GM12891 (cell line): ENCODE results near the gene MAMSTR.

Source experiments
- POLR2A ChIP-seq: IDR thresholded peaks from 2 replicates; pipeline ENCODE4 v1.6.1; 2011; ENCODE audit warnings: low read depth, low read length, control low read depth
- POLR2AphosphoS5 ChIP-seq: IDR thresholded peaks from 2 replicates; pipeline ENCODE4 v1.6.1; 2011; ENCODE audit warnings: low read depth, low read length, control low read depth
- SPI1 ChIP-seq: IDR thresholded peaks from 2 replicates; pipeline ENCODE4 v1.6.1; 2011; ENCODE audit warnings: low read depth, low read length, control low read depth
- TAF1 ChIP-seq: IDR thresholded peaks from 2 replicates; pipeline ENCODE4 v1.6.1; 2011; ENCODE audit warnings: low read depth, low read length, control low read depth

DNA sequence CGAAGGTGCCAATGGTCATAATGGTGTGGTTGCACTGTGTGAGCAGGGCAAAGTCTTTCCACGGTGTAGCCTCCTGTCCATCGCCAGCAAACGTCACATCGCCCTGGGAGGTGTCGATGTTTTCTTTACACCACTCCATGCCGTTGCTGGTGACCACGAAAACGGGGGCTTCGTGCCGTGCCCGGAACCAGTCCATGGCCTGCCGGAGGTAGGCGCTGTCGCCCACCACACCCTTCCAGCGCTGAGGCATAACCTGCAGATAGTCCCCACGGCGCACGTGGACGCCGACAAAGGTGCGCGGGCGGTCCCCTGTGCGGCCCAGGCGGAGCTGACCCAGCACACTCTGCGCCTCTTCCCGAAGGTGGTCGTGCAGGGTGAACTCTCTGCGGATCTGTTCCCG, 30.8 kb upstream of the MAMSTR start:
- no peak for TF ChIP-seq POLR2A
- TF ChIP-seq POLR2AphosphoS5 = no peak
- no peak for TF ChIP-seq SPI1
- TF ChIP-seq TAF1 = no peak
